Measurements from ENCODE around the gene IL21R.
"Not testable (repeated sequence)": the region's sequence is repeated elsewhere in the genome, so short reads cannot be mapped to it uniquely, and the experiment has no call there.

IL21R gene

DNA sequence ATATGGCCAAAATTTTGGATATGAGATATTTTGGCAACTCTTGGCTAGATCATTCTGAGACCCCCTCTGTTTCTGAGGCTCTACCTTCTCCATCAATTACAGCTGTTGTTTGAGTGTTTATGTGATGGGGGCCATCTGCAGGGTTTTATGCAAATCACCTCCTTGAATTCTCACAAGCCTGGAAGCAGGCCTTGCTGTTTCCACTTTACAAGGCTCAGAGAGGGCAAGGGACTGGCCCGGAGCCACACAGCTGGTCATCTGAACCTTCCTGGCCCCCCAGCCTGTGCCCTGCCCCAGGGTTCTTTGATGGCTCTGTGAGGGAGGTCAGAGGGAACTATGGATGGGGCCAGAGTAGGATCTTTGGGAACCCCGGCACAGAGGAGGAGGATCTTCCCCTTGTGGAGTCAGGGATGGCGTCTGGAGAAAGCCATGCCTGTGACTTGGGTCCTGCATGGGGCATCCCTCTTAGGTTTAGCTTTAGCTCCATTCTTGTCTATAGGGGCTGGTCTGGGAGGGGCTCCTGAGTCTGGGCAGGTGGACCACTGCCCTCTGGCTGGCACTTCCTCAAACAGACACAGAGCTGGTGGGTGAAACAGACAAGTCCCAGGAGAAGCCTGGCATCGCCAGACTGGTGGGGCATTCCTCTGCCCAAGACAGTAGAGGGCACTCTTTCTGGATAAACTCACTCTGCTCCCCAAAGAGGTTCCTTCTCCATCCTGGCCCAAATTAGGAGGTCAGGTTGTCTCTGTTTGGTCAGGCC lies 26.2 kb downstream of the IL21R start:
- no peak for DNase-seq

DNA sequence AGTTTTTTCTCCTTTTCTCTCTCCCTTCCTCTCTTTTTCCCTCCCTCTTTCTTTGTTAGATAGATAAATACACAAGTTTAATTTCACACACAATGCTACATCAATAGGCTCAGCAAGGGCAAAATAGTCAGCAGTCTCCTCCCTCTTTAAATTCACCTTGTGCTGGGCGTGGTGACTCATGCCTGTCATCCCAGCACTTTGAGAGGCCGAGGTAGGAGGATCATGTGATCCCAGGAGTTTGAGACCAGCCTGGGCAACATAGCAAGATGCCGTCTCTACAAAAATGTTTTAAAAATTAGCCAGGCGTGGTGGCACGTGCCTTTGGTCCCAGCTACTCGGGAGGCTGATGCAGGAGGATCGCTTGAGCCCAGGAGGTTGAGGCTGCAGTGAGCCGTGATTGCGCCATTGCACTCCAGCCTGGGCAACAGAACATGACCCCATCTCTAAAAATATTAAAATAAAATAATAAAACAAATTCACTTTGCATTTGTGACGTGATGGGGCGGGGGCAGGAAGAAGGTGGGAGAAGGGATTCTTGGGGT lies 27.4 kb downstream of the IL21R start:
- no peak for DNase-seq

DNA sequence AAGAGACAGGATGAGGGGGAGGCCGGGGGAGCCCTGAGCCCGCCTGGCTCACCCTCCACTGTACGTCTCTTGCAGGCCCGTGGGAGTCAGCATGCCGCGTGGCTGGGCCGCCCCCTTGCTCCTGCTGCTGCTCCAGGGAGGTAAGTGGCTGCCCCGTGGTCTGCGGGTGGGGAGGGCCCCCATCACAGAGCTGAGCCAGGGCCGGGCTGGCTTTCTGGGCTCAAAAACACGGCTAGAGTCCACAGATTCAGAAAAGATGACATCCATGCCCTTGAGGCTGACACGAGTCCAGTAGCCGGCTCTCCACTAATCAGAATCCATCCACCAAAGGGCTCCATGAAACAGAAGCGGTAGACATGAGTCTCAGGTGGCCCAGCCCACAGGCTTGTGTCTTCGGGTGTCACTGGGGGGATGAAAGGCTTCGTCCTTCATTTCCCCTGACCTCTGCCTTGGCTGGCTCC lies 28.0 kb downstream of the IL21R start:
- no peak for DNase-seq

DNA sequence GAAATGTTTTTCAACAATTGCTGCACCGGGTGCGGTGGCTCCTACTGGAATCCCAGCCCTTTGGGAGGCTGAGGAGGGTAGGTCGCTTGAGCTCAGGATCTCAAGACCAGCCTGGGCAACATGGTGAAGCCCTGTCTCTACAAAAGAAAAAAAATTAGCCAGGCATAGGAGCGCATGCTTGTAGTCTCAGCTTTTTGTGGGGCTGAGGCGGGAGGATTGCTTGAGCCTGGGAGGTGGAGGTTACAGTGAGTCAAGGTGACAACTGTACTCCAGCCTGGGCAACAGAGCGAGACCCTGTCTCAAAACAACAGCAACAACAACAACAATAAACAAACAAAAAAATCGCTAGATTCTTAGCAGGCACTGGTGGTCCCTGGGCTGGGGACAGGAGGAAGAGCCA lies 28.5 kb downstream of the IL21R start:
- no peak for DNase-seq

GRCh38 chr16:27430923-27431484 lies 29.0 kb downstream of the IL21R start:
- no peak for DNase-seq

GRCh38 chr16:27431773-27432532 lies 30.0 kb downstream of the IL21R start:
- DNase-seq: no peak

DNA sequence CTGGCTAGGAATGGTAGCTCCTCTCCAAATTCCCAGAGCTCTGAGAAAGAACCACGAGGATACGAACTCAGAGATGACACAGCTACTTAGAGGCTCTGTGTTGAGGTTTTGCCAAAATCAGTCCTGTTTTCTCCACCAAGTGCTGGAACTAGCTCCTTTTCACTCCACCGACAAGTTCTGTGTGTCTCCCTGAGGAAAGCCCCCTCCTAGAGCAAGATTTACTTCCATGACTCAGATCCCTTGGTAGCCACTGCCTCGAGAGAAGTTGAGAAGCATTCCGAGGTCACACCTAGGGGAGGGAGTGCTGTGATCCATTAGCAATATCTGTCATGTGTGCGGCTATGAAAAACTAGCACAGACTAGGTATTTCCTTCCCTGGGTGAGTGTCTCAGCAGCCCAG lies 30.6 kb downstream of the IL21R start:
- DNase-seq: no peak

- not testable (repeated sequence) for DNase-seq
Measured at GRCh38 chr16:27433191-27433590, 31.2 kb downstream of the IL21R start.

GRCh38 chr16:27433636-27434035 lies 31.7 kb downstream of the IL21R start:
- peak in 1 of 2 donors; percentile 0 for DNase-seq

- DNase-seq: peak in 1 of 2 donors; percentile 0
Measured at GRCh38 chr16:27434141-27435051, 32.4 kb downstream of the IL21R start.

DNA sequence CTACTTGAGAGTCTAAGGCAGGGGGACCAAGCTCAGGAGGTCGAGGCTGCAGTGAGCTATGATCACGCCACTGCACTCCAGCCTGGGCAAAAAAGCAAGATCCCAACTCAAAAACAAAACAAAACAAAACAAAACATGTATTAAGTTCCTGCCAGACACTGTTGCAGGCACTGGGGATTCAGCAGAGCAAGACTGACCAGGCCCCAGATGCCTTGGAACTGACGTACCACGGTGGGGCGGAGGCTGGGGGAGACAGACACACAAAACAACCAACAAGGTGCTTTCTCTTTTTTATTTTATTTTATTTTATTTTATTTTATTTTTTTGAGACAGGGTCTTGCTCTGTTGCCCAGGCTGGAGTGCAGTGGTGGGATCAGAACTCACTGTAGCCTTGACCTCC lies 33.2 kb downstream of the IL21R start:
- not testable (repeated sequence) for DNase-seq

- DNase-seq: no peak
Measured at GRCh38 chr16:27436065-27436464, 34.1 kb downstream of the IL21R start.

- DNase-seq: no peak
Measured at GRCh38 chr16:27436921-27437650, 35.1 kb downstream of the IL21R start.

DNA sequence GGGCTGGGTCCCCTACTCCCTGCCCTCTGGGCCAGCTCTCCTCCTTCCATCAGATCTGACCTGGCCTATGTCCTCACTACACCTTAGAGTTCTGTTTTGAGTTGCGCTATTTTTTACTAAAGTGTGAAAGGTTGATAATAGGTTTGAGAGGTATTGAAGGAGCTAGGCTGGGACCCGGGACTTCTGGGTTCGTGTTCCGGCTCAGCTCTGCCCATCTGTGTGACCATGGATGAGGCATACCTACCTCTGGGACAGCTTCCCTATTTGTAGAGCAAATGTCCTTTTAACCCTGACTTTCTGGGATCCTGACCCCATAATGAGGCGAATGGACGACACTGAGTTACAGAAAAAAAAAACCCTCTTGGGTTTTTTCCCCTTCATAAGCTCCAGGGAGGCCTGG lies 36.0 kb downstream of the IL21R start:
- DNase-seq: no peak

DNA sequence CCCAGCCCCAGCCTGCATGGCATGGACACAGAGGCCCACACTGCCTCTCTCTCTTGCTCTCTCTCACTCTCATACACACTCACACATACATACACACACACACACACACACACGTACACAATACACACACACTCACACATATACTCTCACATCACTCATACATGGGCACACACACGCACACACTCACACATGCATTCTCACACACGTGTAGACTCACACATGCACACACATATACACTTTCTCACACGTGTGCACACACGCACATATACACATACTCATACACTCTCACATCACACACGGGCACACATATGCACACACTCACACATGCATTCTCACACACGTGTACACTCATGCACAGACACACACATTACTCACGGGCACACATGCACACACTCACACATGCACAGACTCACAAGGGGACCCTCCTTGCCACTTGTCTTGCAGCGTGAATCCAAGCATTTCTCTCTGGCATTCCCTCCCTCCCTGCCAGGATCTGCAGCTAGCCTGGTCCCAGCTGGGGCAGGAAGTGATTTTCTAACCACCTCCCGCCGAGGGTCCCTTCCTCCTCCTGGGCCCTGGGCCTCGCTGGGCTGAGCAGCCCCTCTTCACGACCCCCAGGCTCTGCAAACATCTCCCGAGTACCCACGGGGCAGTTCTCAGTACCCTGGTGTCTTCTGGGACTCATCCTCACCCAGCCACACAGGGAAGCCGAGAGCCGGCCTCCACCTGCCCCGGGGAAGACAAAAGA lies 37.5 kb downstream of the IL21R start:
- DNase-seq: no peak

DNA sequence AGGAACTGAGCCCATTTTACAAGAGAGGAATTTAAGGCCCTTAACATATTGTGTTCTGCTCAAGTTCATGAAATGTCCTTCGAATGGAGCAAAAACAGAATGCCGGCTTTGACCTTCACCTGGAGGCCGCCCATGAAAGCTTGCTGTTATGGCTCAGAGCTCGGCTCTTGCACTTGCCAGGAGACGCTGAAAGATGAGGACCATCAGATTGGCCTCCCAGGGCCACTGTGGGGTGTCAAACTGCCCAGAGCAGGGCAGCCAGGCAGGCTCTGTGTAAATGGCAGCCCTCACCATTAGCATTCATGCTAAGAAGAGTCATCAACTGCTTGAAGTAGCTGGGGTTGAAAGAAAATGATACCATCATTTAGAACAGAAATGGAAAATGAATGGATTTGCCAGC lies 39.3 kb downstream of the IL21R start:
- no peak for DNase-seq

DNA sequence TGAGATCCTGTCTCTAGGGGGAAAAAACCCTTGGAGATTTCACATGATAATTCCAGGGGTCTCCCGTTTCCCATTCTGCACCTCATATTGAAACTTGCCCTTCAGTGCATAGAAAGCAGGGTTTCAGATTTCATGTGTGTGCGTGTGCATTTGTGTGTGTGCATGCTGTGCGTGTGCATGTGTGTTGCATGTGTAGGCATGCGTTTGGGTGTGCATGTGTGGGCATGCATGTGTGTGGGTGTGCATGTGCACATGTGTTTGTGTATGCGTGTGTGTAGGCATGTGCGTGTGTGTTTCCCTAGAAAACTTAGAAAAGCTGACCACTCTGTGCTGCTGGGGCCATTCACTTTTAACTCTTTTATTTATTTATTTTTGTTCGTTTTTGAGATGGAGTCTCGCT lies 40.0 kb downstream of the IL21R start:
- DNase-seq: no peak

DNA sequence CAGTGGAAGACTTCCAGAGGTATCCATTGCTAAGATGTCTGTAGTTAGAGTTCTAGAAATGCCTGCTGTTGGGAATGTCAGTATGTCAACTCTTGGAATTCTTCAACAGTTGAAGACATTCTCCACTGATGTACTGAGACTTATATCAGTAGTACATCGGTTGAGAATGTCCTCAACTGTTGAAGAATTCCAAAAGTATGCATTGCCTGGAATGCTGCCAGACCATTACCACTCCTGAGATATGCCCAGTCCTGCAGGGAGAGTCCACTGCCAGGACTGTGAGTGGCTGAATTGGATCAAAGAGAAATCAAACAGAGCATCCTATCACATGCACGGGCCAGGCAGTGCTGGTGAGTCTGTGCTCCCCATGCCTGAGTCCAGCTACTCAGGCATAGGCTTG lies 42.0 kb downstream of the IL21R start:
- no peak for DNase-seq

DNA sequence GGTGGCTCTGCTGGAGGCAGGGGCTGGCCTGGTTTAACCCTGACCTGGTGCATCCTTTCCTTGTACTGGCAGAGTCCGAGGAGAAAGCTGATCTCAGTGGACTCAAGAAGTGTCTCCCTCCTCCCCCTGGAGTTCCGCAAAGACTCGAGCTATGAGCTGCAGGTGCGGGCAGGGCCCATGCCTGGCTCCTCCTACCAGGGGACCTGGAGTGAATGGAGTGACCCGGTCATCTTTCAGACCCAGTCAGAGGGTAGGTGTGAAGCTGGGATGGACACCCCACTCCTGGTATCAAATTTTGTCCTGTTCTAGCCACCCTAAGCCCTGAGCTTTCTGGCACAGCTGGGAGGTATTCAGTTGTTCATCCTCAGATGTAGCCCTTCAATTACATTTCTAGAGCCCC lies 42.5 kb downstream of the IL21R start:
- DNase-seq: no peak

DNA sequence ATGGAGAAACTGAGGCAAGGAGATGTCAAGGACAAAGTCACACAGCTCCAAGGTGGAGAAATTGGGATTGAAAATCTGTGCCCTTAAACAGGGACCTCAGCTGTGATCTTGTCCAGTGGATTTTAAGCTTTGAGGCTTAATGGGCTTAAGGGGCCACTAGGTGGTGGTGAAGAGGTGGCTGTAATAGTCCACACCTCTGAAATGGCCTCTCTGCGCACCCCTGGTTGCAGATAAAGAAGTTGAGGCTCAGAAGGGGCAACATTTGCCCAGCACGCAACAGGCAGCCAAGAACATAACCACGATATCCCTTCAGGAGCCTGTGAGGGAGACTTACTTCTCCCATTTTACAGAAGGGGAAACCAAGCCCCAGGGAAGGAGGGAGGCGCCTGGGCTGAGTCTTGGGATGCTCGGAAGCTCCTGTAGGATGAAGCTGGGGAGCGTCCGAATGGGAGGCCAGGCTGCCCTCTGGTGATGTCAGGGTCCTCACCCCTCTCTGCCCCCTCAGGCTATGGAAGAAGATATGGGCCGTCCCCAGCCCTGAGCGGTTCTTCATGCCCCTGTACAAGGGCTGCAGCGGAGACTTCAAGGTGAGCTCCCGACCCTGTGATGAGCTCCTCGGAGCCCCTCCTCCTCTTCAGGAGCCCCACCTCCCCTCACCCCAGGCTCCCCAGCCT lies 43.7 kb downstream of the IL21R start:
- DNase-seq: no peak

DNA sequence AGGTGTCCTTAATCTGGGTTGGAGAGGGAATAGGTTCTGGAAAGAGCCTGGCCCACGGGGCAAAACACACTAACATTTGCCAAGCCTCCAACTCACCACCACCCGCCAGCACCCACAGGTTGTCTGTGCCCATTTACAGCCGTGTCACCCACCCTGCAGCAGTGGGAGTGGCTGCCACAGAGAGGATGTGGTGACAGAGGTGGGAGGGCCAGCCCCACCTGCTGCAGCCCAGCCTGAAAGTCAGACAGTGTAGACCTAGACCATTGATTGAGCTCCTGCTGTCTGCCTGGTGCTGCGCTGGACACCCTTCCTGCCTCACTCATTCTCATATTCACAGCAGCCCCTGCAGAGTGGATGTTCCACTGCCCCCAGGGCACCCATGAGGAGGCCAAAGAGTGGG lies 44.7 kb downstream of the IL21R start:
- DNase-seq: peak; percentile 70 to 78

Measured in activated CD4-positive, alpha-beta T cell treated with anti-CD3 and anti-CD28 coated beads for 4 hours (primary cell).